GF-D8 (cell line): Measurements from ENCODE around the gene LRRC1.

Experiments used
- DNase-seq: peaks from one replicate; lab custom pipeline; 2025; lab: John Stamatoyannopoulos, UW

Gene LRRC1

DNA sequence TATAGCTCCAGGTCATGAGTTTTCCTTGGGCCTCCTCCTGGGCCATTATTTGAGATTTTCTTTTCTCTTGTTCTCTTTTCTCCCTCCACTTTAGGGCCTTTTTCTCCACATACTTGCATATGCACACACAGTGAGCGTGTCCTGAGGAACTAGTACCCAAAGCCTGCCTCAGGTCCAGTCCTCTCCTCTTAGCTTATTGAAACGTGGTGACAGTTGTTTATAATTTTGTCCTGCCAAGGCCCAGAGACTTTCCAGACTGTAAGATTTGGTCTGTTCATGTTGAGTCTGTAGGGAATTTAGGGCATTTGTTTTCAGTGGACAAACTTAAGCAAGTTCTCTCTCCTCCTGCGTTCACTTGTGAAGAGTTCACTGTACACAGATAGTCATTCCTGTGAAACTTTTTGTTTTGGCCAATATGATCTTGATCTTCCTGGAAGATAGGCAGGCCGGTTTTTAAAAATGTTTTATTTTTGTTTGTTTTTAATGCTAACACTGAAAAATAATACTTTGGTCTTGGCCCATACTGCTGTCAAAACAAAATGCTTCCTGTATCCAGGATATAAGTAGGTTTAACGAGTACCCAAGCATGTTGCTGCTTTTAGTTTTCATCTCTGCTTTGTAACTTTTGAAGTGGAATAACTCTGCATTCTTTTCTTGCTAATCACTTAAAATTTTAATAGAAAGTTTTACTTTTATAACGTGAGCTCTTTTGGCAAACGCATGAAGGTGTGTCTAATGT, 20.7 kb downstream of the LRRC1 start:
- DNase-seq, result no peak

DNA sequence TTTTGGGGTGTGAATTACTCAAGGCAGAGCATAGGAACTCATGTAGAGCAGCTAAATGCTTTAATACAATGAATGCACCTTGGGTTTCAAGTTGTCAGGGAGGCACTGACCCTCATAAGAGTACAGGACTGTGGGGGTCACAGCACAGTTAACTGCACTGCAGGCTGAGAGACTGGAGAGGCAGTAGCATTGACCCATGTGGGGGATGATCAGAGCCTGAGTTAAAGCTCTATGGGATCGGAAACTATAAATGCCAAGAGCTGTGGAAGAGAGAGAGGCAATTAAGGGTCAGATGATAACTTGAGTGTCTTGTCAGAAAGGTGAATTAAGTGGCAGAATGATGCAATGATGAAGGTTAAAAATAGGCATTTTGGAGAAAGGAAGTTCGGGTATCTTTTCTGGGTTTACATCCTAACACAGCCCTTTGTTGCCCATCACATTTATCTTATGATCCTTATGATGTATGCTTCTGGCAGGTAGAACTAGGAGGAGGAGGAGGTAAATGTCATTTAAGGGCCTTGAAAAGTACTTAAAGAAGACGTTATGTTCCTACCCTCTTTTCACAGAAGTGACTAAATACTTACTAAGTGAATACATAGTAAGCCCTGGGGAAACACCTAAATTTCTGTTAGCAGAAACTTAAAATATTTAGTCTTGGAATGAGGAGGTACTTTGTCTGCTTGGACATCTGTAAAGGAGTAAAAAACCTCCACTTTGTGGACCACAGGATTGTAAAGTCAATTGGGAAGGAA, 24.2 kb downstream of the LRRC1 start:
- no peak for DNase-seq

DNA sequence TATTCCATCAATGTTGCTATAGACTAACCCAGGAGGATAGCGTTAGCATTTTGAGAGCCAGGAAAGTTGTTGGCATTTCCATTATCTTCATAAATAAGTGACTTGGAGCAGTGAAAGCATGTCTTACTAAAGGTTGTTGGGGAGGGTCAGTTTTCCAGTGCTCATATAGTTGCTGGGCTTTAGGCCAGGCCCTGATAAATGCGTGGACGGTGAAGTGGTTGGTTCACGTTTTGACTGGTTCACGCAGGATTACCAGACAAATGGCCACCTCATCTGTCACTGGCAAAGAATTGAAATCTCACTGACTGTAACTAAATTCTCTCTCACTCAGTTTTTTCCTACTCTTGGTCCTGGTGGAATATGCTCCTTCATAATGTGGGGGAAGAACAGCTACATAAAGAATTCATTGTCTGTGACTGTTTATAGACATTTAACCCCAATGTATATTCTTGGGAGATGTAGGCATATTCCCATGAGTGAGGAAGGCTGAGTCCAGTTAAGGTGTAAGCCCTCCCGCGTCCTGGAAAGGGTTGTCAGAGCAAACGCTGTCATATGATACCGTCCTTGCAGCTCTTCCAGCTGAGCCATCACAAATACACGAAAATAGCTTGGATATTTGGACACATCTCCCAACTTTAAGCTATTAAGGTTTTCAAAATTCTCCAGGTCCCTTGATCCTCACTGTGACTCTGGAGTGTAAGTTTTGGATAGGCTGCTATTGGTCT, 27.8 kb downstream of the LRRC1 start:
- no peak for DNase-seq

DNA sequence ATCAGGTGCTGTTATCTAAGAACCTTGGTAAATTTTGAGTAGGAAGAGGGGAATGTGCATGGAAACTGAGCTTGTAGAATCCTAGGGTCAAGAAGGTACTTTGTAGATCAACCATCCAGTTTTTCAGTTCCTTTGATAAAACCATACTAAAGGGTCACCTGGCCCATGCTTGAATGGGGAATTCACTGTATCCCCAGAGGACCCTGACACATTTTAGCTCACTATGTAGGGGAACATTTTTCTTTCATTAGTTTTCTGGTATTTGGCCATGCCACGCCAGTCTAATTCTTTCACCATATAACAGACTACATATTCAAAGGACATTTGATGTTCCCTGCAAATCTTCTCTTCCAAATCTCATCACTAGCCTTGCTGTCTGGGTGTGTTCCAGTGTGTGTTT, 29.9 kb downstream of the LRRC1 start:
- no peak for DNase-seq

DNA sequence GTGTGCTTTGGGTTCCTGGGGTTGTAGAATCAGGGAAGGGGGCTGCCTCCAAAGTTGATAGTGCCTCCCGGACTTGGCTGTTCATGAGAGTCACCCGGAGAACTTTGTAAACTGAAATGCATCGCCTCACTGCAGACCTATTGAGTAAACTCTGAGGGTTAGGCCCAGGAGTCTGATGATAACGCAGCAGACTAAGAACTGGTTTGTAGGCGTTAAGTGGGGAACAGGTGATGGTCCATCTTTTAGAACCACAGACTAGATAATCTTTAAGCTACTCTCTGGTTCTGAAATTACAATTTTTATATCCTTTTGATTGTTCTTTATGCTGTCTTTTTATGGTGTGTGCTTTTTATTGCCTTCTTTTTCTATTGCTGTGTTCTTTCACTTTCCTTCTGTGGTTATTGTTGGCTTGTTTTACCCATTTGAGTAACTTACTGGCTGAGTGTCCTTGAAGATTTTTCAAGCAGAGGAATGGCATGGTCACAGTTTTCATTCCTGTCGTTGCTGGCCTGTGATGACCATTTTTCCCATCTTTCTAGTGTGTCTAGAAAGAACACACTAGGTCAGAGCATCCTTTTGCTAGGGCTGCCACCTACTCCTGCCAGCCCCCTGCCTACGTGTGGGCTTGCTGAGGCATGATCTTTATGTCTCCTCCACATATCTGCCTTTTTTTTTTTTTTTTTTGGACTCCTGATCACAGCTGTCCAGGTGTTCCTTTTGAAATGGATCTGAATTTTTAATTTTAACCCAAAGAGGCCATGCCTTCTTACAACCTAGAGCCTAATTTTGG, 30.9 kb downstream of the LRRC1 start:
- no peak for DNase-seq

DNA sequence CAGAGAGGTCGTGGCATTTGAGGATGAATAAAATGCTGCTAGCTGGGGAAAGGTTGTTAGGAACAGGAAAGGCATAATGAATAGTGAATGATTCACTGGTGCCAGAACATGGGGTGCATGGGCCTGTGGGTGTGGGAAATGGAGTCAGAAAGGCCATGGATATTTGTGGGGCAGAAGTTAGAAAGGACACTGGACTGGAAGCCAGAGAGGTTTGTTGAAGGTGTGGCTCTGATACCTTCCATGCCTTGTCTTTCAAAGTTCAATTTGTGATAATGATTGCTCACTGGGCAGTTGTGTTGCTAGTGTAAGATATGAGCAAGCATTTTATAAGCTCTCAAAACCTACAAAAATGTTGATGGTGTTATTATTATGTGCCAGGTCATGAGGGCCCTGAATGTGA, 32.7 kb downstream of the LRRC1 start:
- no peak for DNase-seq

DNA sequence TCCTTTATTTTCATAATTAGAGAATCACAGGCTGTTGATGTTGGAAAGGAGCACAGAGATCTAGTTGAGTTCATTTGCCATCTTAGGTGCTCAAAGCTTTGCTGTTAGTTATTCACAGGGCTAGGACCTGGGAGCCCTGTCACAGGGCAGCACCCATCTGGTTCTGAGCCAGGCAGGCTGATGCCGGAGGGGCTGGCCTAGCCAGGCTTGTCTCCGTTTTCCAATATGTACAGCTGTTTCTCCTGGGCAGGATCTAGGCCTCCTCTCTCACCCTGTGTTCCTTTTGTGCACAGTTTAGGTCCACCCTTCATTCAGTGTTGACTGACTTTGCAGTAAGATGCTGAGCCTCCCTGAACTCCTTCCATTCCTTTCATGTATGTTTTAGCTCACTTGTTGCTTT, 33.4 kb downstream of the LRRC1 start:
- no peak for DNase-seq

DNA sequence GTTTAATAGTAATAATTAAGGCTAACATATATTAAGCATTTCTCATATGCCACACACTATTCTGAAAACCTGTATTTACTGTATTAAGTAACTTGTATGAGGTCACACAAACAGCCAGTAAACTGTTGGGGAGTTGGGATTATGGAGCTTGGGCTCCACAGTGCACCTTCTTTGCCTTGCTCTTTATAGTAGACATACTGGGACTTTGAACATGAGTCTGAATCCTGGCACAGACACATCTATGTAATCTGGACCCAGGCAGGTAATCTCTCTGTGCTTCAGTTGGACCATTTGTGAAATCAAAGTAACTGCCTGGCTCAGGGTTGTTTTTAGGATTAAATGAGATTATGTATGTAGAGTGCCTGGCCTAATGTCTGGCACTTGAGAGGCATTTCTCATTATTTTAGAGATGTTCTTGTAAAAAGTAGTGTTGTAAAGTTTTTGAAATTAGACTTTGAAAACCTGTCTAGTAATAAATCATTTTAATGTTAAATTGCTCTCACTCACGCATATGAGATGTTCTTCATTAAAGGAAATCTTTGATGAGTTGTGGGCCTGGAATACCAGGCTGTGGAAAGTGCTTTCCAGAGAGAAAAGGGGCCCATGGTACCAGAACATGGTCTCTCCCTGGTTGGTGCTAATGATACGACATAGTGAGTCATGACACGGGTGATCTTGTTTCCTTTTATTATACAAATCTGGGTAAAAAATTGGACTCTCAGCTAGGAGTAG, 34.3 kb downstream of the LRRC1 start:
- no peak for DNase-seq

DNA sequence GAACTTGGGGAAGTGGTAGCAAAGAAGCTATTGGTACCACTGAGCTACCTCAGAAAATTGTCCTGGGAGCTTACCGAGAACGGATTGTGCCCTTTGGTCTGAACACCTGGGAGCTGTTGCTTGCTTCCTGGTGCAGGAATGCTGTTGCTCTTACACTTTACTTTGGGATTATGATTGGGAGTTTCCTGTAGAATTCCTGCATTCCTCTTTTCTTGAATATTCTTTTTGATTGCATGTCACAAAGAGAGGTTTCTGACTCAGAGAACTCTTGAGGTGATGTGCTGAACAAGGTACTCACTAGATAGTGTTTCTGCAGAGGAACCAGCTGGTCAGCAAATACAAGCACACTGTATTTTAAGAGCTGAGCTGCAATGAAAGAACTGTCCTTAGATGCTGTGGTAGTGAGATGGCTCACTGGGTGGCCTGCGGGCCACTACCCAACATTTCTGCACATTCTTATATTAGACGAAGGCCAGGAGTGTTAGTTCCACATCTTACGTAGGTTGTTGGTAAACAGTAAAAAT, 35.0 kb downstream of the LRRC1 start:
- DNase-seq, result no peak

DNA sequence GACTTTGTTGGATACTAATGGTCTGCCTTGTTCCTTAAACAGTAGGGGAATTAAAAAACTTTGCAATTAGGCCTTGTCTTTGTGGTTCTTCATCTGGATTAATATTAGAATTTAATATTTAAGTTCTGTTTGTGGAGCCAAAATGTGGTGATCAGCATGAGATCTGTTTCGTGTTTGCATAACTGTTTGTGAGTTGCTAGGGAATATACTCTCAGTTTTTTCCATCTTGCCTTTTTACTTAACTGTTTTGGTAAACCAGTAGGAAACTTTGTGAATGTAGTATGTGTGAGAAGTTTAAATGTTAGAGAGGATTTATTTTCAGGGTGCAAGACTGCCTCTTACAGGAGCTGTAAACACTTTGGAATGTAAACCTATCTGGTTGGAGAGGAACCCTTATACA, 35.6 kb downstream of the LRRC1 start:
- DNase-seq, result no peak

DNA sequence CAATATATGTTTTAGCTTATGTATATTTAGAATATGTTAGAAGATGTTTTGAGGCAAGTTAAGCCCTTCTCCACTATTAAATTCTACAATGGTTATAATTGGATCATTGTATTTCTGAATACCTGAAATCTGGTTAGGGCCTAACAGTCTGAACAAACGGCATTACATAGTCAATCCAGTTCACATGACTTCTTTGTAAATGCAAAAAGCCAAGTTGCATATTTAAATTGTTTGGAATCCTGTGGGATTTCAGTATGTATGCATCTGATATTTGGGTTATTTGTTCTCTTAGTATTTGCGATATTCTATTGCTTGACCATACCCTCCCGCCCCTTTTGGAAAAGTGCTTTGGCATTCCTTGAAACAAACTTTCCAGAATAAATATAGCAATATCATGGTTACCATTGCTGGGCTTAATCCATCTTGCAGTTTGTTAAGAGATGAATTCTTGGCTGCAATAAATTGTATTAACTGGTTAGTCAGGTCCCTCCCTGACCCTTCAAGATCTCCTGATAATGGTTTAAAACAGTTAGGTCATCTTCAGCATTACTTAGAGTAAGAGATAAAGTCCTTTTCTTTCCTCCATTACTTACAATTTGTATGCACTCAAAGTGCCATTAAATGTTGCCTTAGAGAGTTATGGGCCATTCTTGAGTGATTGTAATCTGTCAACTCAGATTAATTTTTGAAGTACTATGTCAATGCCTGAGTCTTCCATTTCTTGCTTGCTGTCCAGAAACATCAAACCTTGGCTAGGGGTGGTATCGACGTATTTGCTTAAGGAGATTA, 36.5 kb downstream of the LRRC1 start:
- no peak for DNase-seq

DNA sequence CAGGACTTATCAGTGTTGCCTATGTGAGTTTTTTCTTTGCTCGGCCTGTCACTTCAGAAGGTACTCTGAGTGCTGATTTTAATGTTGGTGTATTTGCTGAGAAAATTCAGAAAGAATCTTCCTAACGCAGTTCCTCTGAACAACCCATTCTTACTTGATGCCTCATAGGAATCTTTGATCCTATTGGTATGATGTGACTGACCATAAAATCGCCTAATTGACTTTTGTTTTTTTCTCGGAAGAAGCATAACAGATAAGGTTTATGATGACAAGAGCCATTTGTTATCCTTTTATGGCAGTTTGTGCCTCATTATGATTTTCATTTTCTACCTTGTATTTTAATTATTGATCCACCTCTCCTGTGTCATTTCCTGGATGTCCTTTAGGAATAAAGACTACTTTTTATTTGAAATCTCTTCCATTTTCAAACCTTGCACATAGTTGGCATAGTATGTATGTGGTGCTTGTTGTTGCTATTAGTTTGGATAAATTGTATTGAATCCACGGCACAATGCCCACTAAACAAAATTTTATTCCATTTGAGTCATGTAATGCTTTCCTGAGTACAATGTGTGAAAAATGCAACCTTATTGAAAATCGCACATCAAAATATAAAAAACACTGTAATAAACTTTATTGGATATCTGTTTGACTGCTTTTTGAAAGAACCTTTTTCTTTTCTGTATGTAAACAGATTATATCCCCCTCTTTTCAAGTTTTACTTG, 37.3 kb downstream of the LRRC1 start:
- DNase-seq, result no peak

DNA sequence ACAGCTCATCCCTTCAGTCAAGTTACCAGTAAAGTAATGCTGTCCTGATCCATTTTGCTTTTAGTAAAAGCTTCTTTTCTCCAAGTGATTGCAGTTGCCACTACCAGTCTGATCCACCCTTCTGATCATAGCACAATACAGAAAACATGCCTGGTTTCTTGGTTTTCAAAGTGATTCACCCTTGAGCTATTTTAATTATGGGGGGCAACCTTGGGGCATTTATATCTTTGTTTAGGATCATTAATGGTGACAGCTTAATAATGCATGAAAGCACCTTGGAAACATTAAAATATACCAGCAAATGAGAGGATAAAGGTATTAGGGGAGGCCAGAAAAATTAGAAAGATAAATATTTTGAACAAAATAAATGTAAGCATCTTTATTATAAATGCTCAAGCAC, 38.4 kb downstream of the LRRC1 start:
- no peak for DNase-seq

DNA sequence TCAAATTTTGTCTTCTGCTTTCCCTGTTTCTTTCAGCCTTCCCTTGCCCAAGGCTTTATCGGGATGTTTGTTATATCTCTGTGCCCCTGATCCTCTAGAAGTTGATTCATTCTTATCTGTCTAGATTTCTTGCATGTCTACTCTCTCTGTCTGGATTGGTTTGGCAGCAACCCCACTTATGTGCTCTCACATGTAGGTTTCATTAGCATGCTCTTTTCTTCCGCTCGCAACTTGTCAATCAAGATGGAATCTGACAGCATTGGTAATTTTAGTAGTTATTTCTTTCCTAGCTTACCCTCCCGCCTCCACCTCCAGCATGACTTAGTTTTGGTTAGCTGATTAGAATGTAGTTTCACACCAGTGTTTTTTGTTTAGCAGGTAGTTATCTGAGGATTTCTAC, 39.3 kb downstream of the LRRC1 start:
- DNase-seq, result no peak

DNA sequence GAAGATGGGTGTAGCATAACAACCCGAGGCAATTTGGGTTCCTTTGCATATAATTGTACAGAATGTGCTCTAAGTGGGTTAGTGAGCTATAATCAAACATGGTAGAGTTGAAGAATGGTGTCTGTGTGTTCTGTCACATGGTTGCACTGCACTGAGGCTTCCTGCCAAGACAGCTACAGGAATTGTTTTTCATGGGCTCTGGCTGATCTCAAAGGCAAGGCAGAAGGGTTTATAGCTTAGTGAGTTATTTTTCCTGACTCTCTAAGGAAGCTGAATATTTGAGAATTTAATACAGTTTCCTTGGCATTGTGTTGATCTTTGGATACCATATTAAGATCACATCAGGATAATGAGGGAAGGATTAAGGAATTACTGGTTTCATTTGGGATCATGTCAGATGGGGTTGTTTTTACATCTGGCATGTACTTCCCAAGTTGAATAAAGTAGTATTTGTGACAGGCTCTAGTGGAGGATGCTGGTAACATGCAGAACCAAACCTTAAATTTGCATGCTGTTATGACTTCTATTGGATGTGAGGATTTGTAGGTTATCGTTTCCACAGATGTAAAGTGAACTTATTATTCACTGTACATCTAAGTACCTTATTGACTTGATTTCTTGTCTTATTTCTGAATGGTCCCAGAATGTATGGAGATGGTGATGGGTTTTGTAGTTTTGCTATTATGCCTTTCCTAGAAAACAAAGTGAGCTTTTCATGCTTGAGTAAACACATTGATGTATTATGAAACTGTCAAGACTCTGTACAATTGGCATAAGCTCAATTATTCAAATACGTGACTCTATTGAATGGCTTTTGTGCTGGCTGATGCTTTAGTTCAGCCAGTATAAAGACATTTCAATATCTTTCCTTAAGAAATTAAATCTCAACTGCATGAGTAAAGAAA, 43.3 kb downstream of the LRRC1 start:
- no peak for DNase-seq

DNA sequence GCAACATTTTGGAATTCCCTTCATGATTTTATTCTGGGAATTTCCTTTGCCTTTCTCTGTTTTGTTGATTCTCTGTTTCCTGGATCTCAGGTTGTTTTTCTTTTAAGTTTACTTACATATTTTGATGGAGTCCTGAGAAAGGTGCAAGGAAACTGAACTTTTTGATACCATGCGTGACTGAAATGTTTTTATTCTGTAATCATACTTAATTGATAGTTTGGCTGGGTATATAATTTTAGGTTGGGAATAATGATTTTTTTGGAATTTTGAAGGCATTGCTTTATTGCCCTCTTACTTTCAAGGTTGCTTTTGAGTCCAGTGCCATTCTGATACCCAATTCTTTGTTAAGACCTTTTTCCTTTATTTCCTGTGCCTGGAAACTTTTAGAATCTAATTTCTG, 45.2 kb downstream of the LRRC1 start:
- DNase-seq, result no peak

DNA sequence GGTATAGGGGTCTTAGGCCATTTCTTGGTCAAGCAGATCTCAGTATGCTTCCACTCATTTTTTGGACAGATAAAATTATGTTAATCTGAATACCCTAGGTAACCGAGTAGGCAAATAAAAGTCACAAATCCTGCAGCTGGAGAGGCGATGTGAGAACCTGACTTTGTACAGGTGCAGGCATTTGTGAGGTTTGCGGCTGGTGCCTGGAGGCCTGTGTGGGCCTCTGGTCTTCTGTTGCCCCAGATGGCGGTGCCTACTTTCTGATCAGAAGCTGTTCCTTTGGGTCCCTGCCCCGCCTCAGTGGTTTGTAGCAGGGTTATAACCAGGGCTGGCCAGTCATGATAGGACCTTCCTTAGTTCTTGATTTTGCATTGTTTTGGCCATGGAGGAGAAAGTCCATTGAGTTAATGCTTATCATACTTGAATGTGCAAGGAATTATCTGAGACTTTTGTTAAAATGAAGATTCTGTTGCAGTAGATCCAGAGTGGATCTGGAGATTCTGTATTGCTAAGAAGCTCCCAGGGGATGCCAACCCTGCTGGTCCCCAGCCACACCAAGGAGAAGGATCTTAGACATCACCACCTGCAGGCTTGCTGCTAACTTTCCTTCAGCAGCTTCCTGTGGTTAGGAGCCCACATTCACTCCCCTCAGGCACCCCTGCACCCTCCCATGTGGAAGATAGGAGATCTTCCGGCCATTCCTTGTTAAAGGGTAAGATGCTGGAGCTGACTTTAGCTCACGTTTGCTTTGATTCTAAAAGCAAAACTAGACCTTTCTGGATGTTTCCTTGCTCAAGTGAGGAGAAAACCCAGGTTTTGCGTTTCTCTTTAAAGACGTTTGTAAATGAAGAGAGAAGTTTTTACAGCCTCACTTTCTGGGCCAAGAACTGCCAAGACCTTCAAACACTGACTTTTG, 50.7 kb downstream of the LRRC1 start:
- no peak for DNase-seq

DNA sequence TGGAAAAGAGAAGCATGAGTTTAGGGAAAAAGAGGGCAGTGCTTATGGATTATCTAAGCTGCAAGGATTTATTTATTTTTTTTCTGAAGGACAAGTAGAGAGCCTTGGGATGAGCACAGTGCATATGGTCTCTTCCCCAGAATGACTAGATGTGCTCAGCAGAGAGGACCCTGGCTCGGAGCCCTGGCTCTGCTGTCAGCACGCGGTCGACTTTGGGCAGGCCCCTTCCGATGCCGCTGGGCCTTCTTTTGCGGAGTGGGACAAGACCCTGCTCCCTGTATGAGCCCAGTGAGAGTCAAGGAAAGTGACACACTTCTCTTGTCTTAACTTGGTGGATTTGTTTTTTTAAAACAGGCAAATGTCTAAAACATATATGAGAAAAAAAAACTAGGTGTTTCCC, 51.4 kb downstream of the LRRC1 start:
- no peak for DNase-seq
